Peyer's patch (tissue), 4 donors: ENCODE data around the gene FBXW7.

Source experiments
- POLR2A ChIP-seq, 2 donors: fragments of 450-650 bp; IDR thresholded peaks; one replicate each; pipeline ENCODE4 v1.5.1; 2017; ENCODE audit warnings: antibody characterized with exemption in 2 of 2, mild to moderate bottlenecking in 2 of 2, moderate library complexity in 2 of 2
- TF ChIP-seq, protein P1 (sequence below), 6 experiments: fragments of 450-650 bp in 4 of 6; fragments of 200-600 bp in 2 of 6; sonication (generic) in 1 of 6; IDR thresholded peaks; one replicate each; pipeline ENCODE4 v1.5.1; 2017 to 2019; ENCODE audit warnings: antibody characterized with exemption in 6 of 6, mild to moderate bottlenecking in 3 of 6, moderate library complexity in 1 of 6

DNA sequence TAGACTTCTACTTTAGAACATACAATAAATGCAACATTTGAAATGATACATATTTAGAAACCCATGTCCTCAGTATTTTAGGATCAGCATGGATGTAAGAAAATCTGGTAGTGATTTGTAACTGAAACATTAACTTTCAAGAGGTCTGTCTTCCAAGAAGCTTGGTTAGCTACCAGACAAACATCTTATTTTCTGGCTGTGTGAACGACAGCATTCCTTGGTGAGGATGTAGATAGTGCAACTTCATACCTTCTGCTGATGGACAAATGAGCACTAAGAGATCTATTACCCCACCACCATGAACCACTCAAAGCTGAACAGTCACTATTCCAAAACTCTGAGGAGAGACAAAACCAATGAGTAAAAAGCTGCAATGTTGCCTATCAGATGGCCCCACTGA, 212.7 kb downstream of the FBXW7 start:
- TF ChIP-seq, protein P1, sequence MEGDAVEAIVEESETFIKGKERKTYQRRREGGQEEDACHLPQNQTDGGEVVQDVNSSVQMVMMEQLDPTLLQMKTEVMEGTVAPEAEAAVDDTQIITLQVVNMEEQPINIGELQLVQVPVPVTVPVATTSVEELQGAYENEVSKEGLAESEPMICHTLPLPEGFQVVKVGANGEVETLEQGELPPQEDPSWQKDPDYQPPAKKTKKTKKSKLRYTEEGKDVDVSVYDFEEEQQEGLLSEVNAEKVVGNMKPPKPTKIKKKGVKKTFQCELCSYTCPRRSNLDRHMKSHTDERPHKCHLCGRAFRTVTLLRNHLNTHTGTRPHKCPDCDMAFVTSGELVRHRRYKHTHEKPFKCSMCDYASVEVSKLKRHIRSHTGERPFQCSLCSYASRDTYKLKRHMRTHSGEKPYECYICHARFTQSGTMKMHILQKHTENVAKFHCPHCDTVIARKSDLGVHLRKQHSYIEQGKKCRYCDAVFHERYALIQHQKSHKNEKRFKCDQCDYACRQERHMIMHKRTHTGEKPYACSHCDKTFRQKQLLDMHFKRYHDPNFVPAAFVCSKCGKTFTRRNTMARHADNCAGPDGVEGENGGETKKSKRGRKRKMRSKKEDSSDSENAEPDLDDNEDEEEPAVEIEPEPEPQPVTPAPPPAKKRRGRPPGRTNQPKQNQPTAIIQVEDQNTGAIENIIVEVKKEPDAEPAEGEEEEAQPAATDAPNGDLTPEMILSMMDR (IDR thresholded peaks at IDR 0.05), result no peak
- no peak for TF ChIP-seq POLR2A (IDR thresholded peaks at IDR 0.05)
